Measurements from ENCODE around the gene GAK. TPM values are rescaled to one million over a fixed set of nuclear protein-coding genes. Genes with fewer than 3 reads are reported as not detected.

Gene GAK
- polyA plus RNA-seq, 1 donor from 2014 or later = 58.8 TPM

DNA sequence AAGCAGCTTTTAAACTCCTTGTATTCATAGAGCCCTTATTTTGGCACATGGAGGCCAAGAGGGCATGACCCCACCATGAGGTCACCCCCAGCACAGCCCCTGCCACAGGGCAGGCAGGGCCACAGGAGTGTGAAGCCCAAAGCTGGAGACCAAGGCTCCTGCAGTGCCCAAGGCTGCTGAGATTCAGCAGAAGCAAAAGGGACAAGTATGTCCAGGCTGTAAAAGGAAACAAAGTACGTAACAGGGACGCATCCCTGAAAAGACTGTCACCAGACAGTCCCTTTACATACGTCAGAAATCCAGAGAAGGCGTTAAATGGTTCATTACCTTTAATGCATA, 18.9 kb downstream of the GAK start:
- no peak overlapping the region for H3K4me3 ChIP-seq (ENCODE audit: low read length)
- H3K9ac ChIP-seq (ENCODE audit: low read length) = no peak overlapping the region
- H3K9me2 ChIP-seq (ENCODE audit: insufficient read depth, low read length) = no peaks in the 10 kb centered on the region
- no peaks in the 10 kb centered on the region for H3K36me3 ChIP-seq (ENCODE audit: insufficient read depth, low read length)
- no peaks in the 10 kb centered on the region for H3K27me3 ChIP-seq (ENCODE audit: insufficient read depth, low read depth, low read length)
- TF ChIP-seq MXI1 (conservative IDR thresholded peaks at IDR 0.05; ENCODE audit: poor library complexity, severe bottlenecking) (no peak), TAF1 (IDR thresholded peaks at IDR 0.05; ENCODE audit: low read depth) (no peak), SMC3 (conservative IDR thresholded peaks at IDR 0.05; ENCODE audit: poor library complexity) (no peak), EP300 (conservative IDR thresholded peaks at IDR 0.05; ENCODE audit: poor library complexity, severe bottlenecking) (no peak), RAD21 (conservative IDR thresholded peaks at IDR 0.05) (no peak), EZH2 (IDR thresholded peaks at IDR 0.05; ENCODE audit: borderline replicate concordance, insufficient read depth, low read length, poor library complexity, severe bottlenecking) (no peak), POLR2AphosphoS5 (IDR thresholded peaks at IDR 0.05) (no peak)
- TF ChIP-seq, protein P1, sequence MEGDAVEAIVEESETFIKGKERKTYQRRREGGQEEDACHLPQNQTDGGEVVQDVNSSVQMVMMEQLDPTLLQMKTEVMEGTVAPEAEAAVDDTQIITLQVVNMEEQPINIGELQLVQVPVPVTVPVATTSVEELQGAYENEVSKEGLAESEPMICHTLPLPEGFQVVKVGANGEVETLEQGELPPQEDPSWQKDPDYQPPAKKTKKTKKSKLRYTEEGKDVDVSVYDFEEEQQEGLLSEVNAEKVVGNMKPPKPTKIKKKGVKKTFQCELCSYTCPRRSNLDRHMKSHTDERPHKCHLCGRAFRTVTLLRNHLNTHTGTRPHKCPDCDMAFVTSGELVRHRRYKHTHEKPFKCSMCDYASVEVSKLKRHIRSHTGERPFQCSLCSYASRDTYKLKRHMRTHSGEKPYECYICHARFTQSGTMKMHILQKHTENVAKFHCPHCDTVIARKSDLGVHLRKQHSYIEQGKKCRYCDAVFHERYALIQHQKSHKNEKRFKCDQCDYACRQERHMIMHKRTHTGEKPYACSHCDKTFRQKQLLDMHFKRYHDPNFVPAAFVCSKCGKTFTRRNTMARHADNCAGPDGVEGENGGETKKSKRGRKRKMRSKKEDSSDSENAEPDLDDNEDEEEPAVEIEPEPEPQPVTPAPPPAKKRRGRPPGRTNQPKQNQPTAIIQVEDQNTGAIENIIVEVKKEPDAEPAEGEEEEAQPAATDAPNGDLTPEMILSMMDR (IDR thresholded peaks at IDR 0.05; ENCODE audit: poor library complexity, severe bottlenecking) = no peak
- TF ChIP-seq, protein P2, sequence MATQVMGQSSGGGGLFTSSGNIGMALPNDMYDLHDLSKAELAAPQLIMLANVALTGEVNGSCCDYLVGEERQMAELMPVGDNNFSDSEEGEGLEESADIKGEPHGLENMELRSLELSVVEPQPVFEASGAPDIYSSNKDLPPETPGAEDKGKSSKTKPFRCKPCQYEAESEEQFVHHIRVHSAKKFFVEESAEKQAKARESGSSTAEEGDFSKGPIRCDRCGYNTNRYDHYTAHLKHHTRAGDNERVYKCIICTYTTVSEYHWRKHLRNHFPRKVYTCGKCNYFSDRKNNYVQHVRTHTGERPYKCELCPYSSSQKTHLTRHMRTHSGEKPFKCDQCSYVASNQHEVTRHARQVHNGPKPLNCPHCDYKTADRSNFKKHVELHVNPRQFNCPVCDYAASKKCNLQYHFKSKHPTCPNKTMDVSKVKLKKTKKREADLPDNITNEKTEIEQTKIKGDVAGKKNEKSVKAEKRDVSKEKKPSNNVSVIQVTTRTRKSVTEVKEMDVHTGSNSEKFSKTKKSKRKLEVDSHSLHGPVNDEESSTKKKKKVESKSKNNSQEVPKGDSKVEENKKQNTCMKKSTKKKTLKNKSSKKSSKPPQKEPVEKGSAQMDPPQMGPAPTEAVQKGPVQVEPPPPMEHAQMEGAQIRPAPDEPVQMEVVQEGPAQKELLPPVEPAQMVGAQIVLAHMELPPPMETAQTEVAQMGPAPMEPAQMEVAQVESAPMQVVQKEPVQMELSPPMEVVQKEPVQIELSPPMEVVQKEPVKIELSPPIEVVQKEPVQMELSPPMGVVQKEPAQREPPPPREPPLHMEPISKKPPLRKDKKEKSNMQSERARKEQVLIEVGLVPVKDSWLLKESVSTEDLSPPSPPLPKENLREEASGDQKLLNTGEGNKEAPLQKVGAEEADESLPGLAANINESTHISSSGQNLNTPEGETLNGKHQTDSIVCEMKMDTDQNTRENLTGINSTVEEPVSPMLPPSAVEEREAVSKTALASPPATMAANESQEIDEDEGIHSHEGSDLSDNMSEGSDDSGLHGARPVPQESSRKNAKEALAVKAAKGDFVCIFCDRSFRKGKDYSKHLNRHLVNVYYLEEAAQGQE (IDR thresholded peaks at IDR 0.05; ENCODE audit: borderline replicate concordance) = no peak
- H4K20me1 ChIP-seq (ENCODE audit: insufficient read depth) = no peaks in the 10 kb centered on the region
- H3K9me3 ChIP-seq (ENCODE audit: low read length) = no peaks in the 10 kb centered on the region
- H2AFZ ChIP-seq (ENCODE audit: low read depth, low read length) = no peak overlapping the region
- no peak overlapping the region for H3K27ac ChIP-seq (ENCODE audit: low read length)
- H3F3A ChIP-seq (ENCODE audit: insufficient read depth, low read length, poor library complexity, severe bottlenecking) = no peaks in the 10 kb centered on the region
- peaks cover 10% of the 10 kb centered on the region for H3K79me2 ChIP-seq (replicated peaks; ENCODE audit: insufficient read depth, low read length)
- no peak overlapping the region for H3K4me2 ChIP-seq (ENCODE audit: low read length)

DNA sequence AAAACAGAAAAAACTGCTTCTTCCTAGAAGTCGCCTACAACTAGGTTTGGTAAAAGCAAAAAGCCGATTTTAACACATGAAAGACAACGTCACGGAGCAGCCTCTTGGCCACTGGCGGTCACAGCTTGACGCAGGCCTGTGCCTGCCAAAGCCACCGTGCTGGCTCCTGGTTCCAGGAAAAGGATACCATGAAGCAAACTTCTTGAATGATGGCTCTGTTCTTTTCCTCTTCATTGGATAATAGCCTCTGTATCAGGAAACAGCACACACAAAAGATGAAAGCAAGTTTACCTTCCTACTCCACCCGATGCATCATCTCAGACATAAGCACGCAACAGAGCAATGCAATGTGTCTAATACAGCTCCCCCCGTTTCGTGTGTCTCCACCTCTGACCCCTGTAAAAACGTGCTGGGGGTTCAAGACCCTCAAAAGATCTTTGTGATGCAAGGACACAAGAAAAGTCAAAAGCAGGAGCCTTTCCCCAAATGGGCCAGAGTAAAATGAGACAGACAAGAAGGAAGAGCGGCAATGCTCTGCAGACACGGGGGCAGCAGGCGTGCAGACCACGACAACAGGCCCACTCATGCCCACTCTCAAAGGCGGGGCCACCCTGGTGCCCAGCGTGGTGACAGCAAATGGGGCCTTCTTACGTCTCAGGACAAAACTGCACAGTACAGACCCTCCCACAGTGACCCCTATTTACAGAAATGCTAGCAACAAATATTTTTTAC, 19.4 kb downstream of the GAK start:
- Histone ChIP-seq H3K27ac (ENCODE audit: low read length) (no peak overlapping the region), H3K9ac (ENCODE audit: low read length) (no peak overlapping the region), H3K4me2 (ENCODE audit: low read length) (no peak overlapping the region), H2AFZ (ENCODE audit: low read depth, low read length) (no peak overlapping the region), H3F3A (ENCODE audit: insufficient read depth, low read length, poor library complexity, severe bottlenecking) (no peaks in the 10 kb centered on the region), H3K79me2 (replicated peaks; ENCODE audit: insufficient read depth, low read length) (peaks cover 5% of the 10 kb centered on the region), H4K20me1 (ENCODE audit: insufficient read depth) (no peaks in the 10 kb centered on the region), H3K9me2 (ENCODE audit: insufficient read depth, low read length) (no peaks in the 10 kb centered on the region), H3K9me3 (ENCODE audit: low read length) (no peaks in the 10 kb centered on the region), H3K4me3 (ENCODE audit: low read length) (no peak overlapping the region), H3K36me3 (ENCODE audit: insufficient read depth, low read length) (no peaks in the 10 kb centered on the region), H3K27me3 (ENCODE audit: insufficient read depth, low read depth, low read length) (no peaks in the 10 kb centered on the region)
- TF ChIP-seq EP300 (conservative IDR thresholded peaks at IDR 0.05; ENCODE audit: poor library complexity, severe bottlenecking) (no peak), POLR2AphosphoS5 (IDR thresholded peaks at IDR 0.05) (no peak), RAD21 (conservative IDR thresholded peaks at IDR 0.05) (no peak), SMC3 (conservative IDR thresholded peaks at IDR 0.05; ENCODE audit: poor library complexity) (no peak), MXI1 (conservative IDR thresholded peaks at IDR 0.05; ENCODE audit: poor library complexity, severe bottlenecking) (no peak), EZH2 (IDR thresholded peaks at IDR 0.05; ENCODE audit: borderline replicate concordance, insufficient read depth, low read length, poor library complexity, severe bottlenecking) (no peak), TAF1 (IDR thresholded peaks at IDR 0.05; ENCODE audit: low read depth) (no peak)
- TF ChIP-seq, protein P1 (IDR thresholded peaks at IDR 0.05; ENCODE audit: poor library complexity, severe bottlenecking) = no peak
- TF ChIP-seq, protein P2 (IDR thresholded peaks at IDR 0.05; ENCODE audit: borderline replicate concordance) = no peak
